Esophagus squamous epithelium (tissue), 5 donors: ENCODE measurements around the gene OVCH2. TPM values are rescaled to one million over a fixed set of nuclear protein-coding genes. Genes with fewer than 3 reads are reported as not detected.
"Not testable (repeated sequence)": the region's sequence is repeated elsewhere in the genome, so short reads cannot be mapped to it uniquely, and the experiment has no call there.

ENCODE experiments used
- DNase-seq: peaks from one replicate; lab custom pipeline; 2025; lab: John Stamatoyannopoulos, UW
- H3K27ac ChIP-seq, 4 donors: fragments of 200-600 bp; sonication (generic); one replicate each; pipeline ENCODE4 v1.5.1; 2016 to 2019; ENCODE audit warnings: mild to moderate bottlenecking in 1 of 4
- H3K27me3 ChIP-seq, 4 donors: fragments of 200-600 bp; sonication (generic); 1 replicate in 3 of 4; 2 replicates in 1 of 4; pipeline versions ENCODE4 v1.5.1 to v1.6.0; 2017 to 2021; ENCODE audit warnings: antibody characterized with exemption in 1 of 4
- H3K36me3 ChIP-seq, 3 donors: fragments of 200-600 bp; sonication (generic); one replicate each; pipeline ENCODE4 v1.5.1; 2016 to 2019
- H3K4me1 ChIP-seq, 3 donors: fragments of 200-600 bp; sonication (generic); one replicate each; pipeline ENCODE4 v1.5.1; 2017 to 2019
- H3K4me3 ChIP-seq, 4 donors: fragments of 200-600 bp; sonication (generic); 1 replicate in 3 of 4; 2 replicates in 1 of 4; pipeline ENCODE4 v1.5.1; 2016 to 2019; ENCODE audit warnings: mild to moderate bottlenecking in 2 of 4, moderate library complexity in 1 of 4
- H3K9me3 ChIP-seq, 3 donors: fragments of 200-600 bp; sonication (generic); one replicate each; pipeline ENCODE4 v1.5.1; 2016 to 2019
- POLR2A ChIP-seq, 4 donors: fragments of 450-650 bp; IDR thresholded peaks; one replicate each; pipeline ENCODE4 v1.6.1; 2017; ENCODE audit warnings: antibody characterized with exemption in 4 of 4, mild to moderate bottlenecking in 4 of 4, moderate library complexity in 3 of 4
- whole genome bisulfite sequencing, 2 donors: methylation state at CpG; one replicate each; pipeline ENCODE4 v1.1.5; 2018; 5-methylcytosine and 5-hydroxymethylcytosine counted together
- intact Hi-C: fragments of 100-400 bp; cut with DNase I; formaldehyde crosslinking; loops from one replicate; pipeline ENCODE4 v1.15.0; 2022
- total RNA-seq, 4 donors: library from RNA; depleted of rRNA; stranded (reverse); fragments of >200 nt; gene quantifications; one replicate each; pipeline ENCODE4 v1.1.0, GENCODE V29; 2016
- TF ChIP-seq, protein P1 (sequence below), 6 experiments: fragments of 450-650 bp in 4 of 6; fragments of 200-600 bp in 2 of 6; sonication (generic) in 2 of 6; IDR thresholded peaks; one replicate each; pipeline ENCODE4 v1.5.1; 2016 to 2019; ENCODE audit warnings: antibody characterized with exemption in 6 of 6, mild to moderate bottlenecking in 4 of 6, moderate library complexity in 4 of 6
- donor health status: DM: yes; HTN: yes; CAD: no.

The OVCH2 gene
- total RNA-seq, 4 donors from 2014 or later = 0.21 to 2.1 TPM; not detected in 2

DNA sequence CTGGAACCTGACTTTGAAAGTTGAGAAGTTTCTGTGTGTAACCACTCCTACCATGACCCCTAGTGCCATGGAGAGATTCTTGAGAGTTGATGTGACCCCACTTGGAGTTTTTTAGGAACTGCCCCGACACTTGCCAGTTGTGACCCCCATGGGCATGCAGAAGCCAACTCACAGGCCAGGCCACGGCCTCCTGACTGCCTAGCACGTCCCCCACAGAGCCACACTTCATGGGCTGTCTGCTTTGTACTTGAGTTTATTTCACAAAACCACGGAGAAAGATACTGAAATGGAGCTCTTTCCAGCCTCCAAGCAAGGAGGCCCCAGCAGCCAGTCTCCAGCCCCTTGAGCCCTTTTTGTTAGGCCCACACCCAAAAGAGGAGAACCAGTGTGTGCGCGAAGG lies 41.4 kb downstream of the OVCH2 start:
- Histone ChIP-seq H3K9me3 (no peaks in the 10 kb centered on the region), H3K27me3 (no peaks in the 10 kb centered on the region), H3K36me3 (peaks cover 0 to 48% (median 0%) of the 10 kb centered on the region in 3 donors), H3K27ac (no peak overlapping the region), H3K4me3 (no peak overlapping the region), H3K4me1 (peaks cover 0 to 39% (median 4%) of the 10 kb centered on the region in 3 donors)
- WGBS, 2 donors = 70 to 92% methylated on average over 2 to 5 of the region's 6 CpGs
- TF ChIP-seq POLR2A (IDR thresholded peaks at IDR 0.05) = no peak
- TF ChIP-seq, protein P1, sequence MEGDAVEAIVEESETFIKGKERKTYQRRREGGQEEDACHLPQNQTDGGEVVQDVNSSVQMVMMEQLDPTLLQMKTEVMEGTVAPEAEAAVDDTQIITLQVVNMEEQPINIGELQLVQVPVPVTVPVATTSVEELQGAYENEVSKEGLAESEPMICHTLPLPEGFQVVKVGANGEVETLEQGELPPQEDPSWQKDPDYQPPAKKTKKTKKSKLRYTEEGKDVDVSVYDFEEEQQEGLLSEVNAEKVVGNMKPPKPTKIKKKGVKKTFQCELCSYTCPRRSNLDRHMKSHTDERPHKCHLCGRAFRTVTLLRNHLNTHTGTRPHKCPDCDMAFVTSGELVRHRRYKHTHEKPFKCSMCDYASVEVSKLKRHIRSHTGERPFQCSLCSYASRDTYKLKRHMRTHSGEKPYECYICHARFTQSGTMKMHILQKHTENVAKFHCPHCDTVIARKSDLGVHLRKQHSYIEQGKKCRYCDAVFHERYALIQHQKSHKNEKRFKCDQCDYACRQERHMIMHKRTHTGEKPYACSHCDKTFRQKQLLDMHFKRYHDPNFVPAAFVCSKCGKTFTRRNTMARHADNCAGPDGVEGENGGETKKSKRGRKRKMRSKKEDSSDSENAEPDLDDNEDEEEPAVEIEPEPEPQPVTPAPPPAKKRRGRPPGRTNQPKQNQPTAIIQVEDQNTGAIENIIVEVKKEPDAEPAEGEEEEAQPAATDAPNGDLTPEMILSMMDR (IDR thresholded peaks at IDR 0.05) = no peak
- DNase-seq = no peak
- intact Hi-C loops = no loop called here

DNA sequence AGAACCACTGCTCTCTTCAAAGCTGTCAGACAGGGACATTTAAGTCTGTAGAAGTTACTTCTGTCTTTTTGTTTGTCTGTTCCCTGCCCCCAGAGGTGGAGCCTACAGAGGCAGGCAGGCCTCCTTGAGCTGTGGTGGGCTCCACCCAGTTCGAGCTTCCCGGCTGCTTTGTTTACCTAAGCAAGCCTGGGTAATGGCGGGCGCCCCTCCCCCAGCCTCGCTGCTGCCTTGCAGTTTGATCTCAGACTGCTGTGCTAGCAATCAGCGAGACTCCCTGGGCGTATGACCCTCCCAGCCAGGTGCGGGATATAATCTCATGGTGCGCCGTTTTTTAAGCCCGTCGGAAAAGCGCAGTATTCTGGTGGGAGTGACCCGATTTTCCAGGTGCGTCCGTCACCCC lies 42.7 kb downstream of the OVCH2 start:
- peaks cover 0 to 26% (median 3%) of the 10 kb centered on the region in 3 donors for H3K4me1 ChIP-seq
- H3K27me3 ChIP-seq, H3K4me3 ChIP-seq, DNase-seq, H3K9me3 ChIP-seq, H3K27ac ChIP-seq, intact Hi-C loops: not testable (repeated sequence)
- H3K36me3 ChIP-seq = peaks cover 0 to 46% (median 0%) of the 10 kb centered on the region in 3 donors
- 74% methylated on average over 5 of the region's 16 CpGs; no CpG with 5 or more reads in 1 of the 2 donors for WGBS, 2 donors

DNA sequence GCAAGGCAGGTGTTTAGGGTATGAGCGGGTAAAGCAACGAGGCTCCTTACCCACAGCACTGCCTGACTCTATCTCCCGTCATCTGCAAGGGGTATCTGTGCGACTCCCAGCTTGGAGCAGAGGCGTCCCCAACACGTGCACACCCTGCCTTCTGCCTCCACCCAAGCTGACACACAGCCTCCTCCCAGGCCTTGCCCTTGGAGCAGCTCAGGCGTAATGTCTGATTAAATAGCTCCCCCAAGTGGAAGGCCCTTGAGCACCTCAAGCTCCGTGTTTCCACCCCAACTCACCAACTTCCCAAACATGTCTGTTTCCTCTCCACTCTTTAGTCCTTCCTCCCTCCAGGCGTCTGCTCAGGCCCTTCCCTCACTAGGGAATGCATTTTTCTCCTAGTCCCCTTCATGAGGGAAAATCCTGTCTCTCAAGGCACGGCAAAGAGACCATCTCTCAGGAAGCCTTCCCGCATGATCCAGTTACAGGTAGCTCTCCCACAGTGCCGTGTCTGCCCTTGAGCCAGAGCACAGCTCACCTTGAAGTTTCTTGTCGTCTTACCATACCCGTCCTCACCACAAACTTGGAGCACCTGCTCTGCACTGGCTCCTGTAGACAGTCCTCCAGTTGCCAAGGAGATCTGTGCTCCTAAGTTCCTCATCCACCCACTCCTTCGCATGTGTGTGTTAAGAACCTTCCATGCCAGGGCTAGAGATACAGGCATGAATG lies 48.8 kb downstream of the OVCH2 start:
- Histone ChIP-seq H3K27me3 (no peaks in the 10 kb centered on the region), H3K27ac (peak overlapping the region in 1 of 4 donors; percentile 33), H3K36me3 (peaks cover 9 to 52% (median 13%) of the 10 kb centered on the region in 3 donors), H3K9me3 (no peaks in the 10 kb centered on the region), H3K4me3 (no peak overlapping the region), H3K4me1 (no peaks in the 10 kb centered on the region)
- DNase-seq = no peak
- 28 to 54% methylated on average over 7 to 15 of the region's 15 CpGs for whole genome bisulfite sequencing, 2 donors
- intact Hi-C loops = loop anchor here (5.0 kb wide), 1 partner anchor 85 kb away; no protein-coding TSS in a partner anchor
- TF ChIP-seq POLR2A (IDR thresholded peaks at IDR 0.05) = no peak
- TF ChIP-seq, protein P1 (IDR thresholded peaks at IDR 0.05) = peak in 5 of 6 experiments; percentile 37 to 76 (median 54)

DNA sequence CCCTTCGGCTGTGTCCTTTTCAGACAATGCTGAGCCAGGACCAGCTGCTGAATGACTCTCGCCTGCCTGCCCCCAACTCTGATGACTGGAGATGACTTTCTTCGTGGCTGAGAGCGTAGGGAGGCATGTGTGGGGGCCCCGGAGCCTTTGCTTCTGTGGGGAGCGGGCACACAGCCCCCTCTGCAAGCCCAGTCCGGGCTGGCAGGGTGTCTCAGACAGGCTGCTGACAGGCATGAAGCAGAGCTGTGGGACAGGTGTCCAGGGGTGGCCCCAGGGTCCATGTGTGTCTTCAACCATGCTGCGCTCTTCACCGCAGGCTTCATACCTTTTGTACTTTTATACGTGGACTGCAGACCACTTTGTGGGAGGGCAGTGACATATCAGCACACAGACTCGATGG lies 49.6 kb downstream of the OVCH2 start:
- Histone ChIP-seq H3K27me3 (no peaks in the 10 kb centered on the region), H3K4me3 (no peak overlapping the region), H3K36me3 (peaks cover 9 to 60% (median 13%) of the 10 kb centered on the region in 3 donors), H3K4me1 (no peaks in the 10 kb centered on the region), H3K27ac (peak overlapping the region in 1 of 4 donors; percentile 33), H3K9me3 (no peaks in the 10 kb centered on the region)
- WGBS, 2 donors = 76 to 89% methylated on average over 3 to 9 of the region's 11 CpGs
- no peak for DNase-seq
- intact Hi-C loops = loop anchor here (5.0 kb wide), 1 partner anchor 84 kb away; no protein-coding TSS in a partner anchor
- TF ChIP-seq, protein P1 (IDR thresholded peaks at IDR 0.05) = no peak
- no peak for TF ChIP-seq POLR2A (IDR thresholded peaks at IDR 0.05)

DNA sequence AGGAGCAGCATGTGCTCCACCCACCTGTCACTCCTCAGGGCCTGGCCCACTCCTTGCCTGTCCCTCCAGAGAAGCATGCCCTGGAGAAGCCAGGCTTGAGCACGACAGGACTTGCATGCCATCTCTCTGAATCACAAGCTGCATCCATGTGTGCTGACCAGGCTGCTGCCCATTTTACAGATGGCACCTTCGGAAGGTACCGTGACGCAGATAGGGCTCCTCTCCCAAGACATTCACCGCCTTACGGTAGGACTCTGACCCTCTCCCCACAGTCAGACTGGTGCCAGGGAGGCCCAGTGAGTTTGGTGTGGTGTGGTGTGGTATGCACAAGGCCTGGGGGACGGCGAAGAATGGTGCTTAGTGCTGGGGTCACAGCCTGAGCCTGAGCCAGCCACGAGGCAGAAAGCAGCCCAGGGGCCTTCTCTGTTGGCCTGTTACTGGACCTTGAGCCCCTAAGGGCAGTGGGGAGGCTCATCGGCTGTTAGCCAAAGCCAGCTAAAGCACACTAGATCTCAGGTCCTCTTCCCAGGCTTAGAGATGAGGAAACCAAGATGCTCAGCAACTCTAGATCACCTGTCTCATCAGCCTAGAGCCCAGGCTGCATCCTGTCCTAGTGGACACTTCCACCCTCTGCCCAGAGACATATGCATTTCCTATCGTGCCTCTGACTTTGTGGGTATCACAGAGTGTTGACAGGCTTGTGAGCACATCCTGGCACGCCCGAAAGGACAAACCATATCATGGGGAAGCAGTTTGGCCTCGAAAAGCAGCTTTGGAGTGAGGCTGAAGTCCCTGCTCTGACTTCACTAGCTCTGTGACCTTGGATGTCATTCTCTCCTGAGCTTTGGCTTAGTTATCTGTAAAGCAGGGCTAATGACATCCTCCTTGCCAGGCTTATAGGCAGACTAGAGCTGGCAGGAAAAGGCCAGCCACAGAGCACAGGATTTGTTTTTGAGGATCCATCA lies 50.7 kb downstream of the OVCH2 start:
- H3K27ac ChIP-seq = no peak overlapping the region
- DNase-seq = no peak
- H3K4me3 ChIP-seq = no peak overlapping the region
- intact Hi-C loops = loop anchor here (5.0 kb wide), 1 partner anchor 83 kb away; no protein-coding TSS in a partner anchor
- H3K36me3 ChIP-seq = peaks cover 18 to 71% (median 18%) of the 10 kb centered on the region in 3 donors
- H3K27me3 ChIP-seq = no peaks in the 10 kb centered on the region
- TF ChIP-seq POLR2A (IDR thresholded peaks at IDR 0.05) = no peak
- TF ChIP-seq, protein P1 (IDR thresholded peaks at IDR 0.05) = no peak
- no peaks in the 10 kb centered on the region for H3K4me1 ChIP-seq
- no peaks in the 10 kb centered on the region for H3K9me3 ChIP-seq
- 43 to 65% methylated on average over 2 to 6 of the region's 14 CpGs for WGBS, 2 donors
